HCT116 (cell line): ENCODE measurements around the gene TAS2R46. TPM values are rescaled to one million over a fixed set of nuclear protein-coding genes. Genes with fewer than 3 reads are reported as not detected.

Experiments used
- ATAC-seq: fragments of 200-7000 bp; cut with Tn5 transposase; 2 replicates; pipeline ENCODE4 v1.9.1; 2020; ENCODE audit warnings: mild to moderate bottlenecking, moderate library complexity
- BruUV-seq: library from RNA; stranded (reverse); fragments of 400-500 nt; replicated peaks from 2 replicates; lab custom pipeline; 2021; lab: Mats Ljungman, UMichigan
- CTCF ChIA-PET: fragments of 300-600 bp; sonication (Branson Sonifier 250); formaldehyde crosslinking; loops from one replicate; lab custom pipeline; 2021; ENCODE audit warnings: antibody characterized with exemption; lab: Charles Lee
- POLR2A ChIA-PET: fragments of 300-600, 350-600 bp; sonication (Branson Sonifier 250); formaldehyde crosslinking; loops from one replicate; lab custom pipeline; 2021; ENCODE audit warnings: antibody characterized with exemption; lab: Charles Lee
- RAD21 ChIA-PET, 2 experiments: fragments of 300-600 bp; sonication (Branson Sonifier 250); formaldehyde crosslinking; loops; one replicate each; lab custom pipeline; 2023; ENCODE audit warnings: low total read pairs in 2 of 2; ENCODE audit not compliant: uncharacterized antibody in 2 of 2, unreplicated experiment in 2 of 2, low non-redundant PET in 1 of 2; lab: Charles Lee
- DNase-seq: peaks from one replicate; pipeline ENCODE4 v3.0.0-alpha.2; 2010; ENCODE audit warnings: low read depth, low spot score
- H2AFZ ChIP-seq: fragments of 200-600 bp; shearing (Covaris generic), sonication (generic); 2 replicates; pipeline ENCODE4 v1.6.1; 2017; ENCODE audit warnings: low read depth, mixed run types, mixed read lengths, antibody characterized with exemption, low read length; ENCODE audit not compliant: poor library complexity, severe bottlenecking
- H3K27ac ChIP-seq: 2 replicates; pipeline ENCODE4 v1.5.1; 2012; ENCODE audit warnings: low read depth, low read length
- H3K27me3 ChIP-seq: fragments of 200-600 bp; sonication (generic); 2 replicates; pipeline ENCODE4 v1.6.1; 2016; ENCODE audit warnings: mixed run types, low read length, mixed read lengths; ENCODE audit not compliant: insufficient read depth
- H3K36me3 ChIP-seq, 2 experiments: fragments of 200-500 bp in 1 of 2; fragments of 200-600 bp in 1 of 2; sonication (Bioruptor generic) in 1 of 2; sonication (generic) in 1 of 2; 2 replicates each; pipeline versions ENCODE4 v1.5.1 to v1.6.1; 2014 to 2016; ENCODE audit warnings: low read length in 2 of 2, inconsistent platforms in 1 of 2, mixed read lengths in 1 of 2, mixed run types in 1 of 2; ENCODE audit not compliant: insufficient read depth in 2 of 2, control insufficient read depth in 1 of 2
- H3K4me1 ChIP-seq, 2 experiments: fragments of 200-600 bp in 1 of 2; sonication (generic) in 1 of 2; 2 replicates each; pipeline versions ENCODE4 v1.5.1 to v1.6.1; 2012 to 2017; ENCODE audit warnings: low read length in 2 of 2, inconsistent platforms in 1 of 2, mild to moderate bottlenecking in 1 of 2, mixed read lengths in 1 of 2, mixed run types in 1 of 2, moderate library complexity in 1 of 2; ENCODE audit not compliant: insufficient read depth in 2 of 2, control insufficient read depth in 1 of 2
- H3K4me2 ChIP-seq: fragments of 200-600 bp; sonication (generic); 2 replicates; pipeline ENCODE4 v1.6.1; 2017; ENCODE audit warnings: mixed run types, low read length, mixed read lengths
- H3K4me3 ChIP-seq, 2 experiments: fragments of 200-600 bp in 1 of 2; sonication (generic) in 1 of 2; replicated peaks in 1 of 2; 2 replicates each; pipeline ENCODE4 v1.5.1; 2011 to 2016; ENCODE audit warnings: low read length in 2 of 2, control low read depth in 1 of 2, low read depth in 1 of 2, mild to moderate bottlenecking in 1 of 2, mixed read lengths in 1 of 2, mixed run types in 1 of 2
- H3K79me2 ChIP-seq: fragments of 200-600 bp; sonication (generic); 2 replicates; pipeline ENCODE4 v1.6.1; 2017; ENCODE audit warnings: mild to moderate bottlenecking, mixed run types, low read length, moderate library complexity, mixed read lengths; ENCODE audit not compliant: insufficient read depth
- H3K9ac ChIP-seq: fragments of 200-600 bp; sonication (generic); 2 replicates; pipeline ENCODE4 v1.6.1; 2016; ENCODE audit warnings: low read length, mixed read lengths
- H3K9me2 ChIP-seq: fragments of 200-600 bp; sonication (generic), shearing (Covaris generic); 2 replicates; pipeline ENCODE4 v1.6.1; 2017; ENCODE audit warnings: mixed run types, mild to moderate bottlenecking, moderate library complexity; ENCODE audit not compliant: insufficient read depth
- H3K9me3 ChIP-seq, 2 experiments: fragments of 200-500 bp in 1 of 2; fragments of 200-600 bp in 1 of 2; sonication (Bioruptor generic) in 1 of 2; sonication (generic) in 1 of 2; 2 replicates each; pipeline ENCODE4 v1.6.1; 2014 to 2017; ENCODE audit warnings: low read length in 2 of 2, mixed read lengths in 2 of 2, inconsistent platforms in 1 of 2, low read depth in 1 of 2, mild to moderate bottlenecking in 1 of 2, mixed run types in 1 of 2, moderate library complexity in 1 of 2; ENCODE audit not compliant: control insufficient read depth in 1 of 2, insufficient read depth in 1 of 2
- H4K20me1 ChIP-seq: fragments of 200-600 bp; sonication (generic), shearing (Covaris generic); 2 replicates; pipeline ENCODE4 v1.6.1; 2017; ENCODE audit warnings: mixed run types, mild to moderate bottlenecking, moderate library complexity; ENCODE audit not compliant: insufficient read depth
- CEBPB ChIP-seq: IDR thresholded peaks from 2 replicates; pipeline ENCODE4 v1.6.1; 2012; ENCODE audit warnings: low read depth
- EGR1 ChIP-seq: IDR thresholded peaks from 2 replicates; pipeline ENCODE4 v1.6.1; 2012; ENCODE audit warnings: low read depth
- EZH2 ChIP-seq: fragments of 200-600 bp; sonication (generic); IDR thresholded peaks from 2 replicates; pipeline ENCODE4 v1.6.1; 2017; ENCODE audit warnings: antibody characterized with exemption, mixed run types
- EZH2phosphoT487 ChIP-seq: fragments of 200-600 bp; IDR thresholded peaks from 2 replicates; pipeline ENCODE4 v1.6.1; 2018; ENCODE audit warnings: antibody characterized with exemption, borderline replicate concordance
- FOSL1 ChIP-seq: IDR thresholded peaks from 2 replicates; pipeline ENCODE4 v1.6.1; 2012; ENCODE audit warnings: low read depth
- JUND ChIP-seq: IDR thresholded peaks from 2 replicates; pipeline ENCODE4 v1.6.1; 2012
- POLR2A ChIP-seq: IDR thresholded peaks from 2 replicates; pipeline ENCODE4 v1.7.0; 2011; ENCODE audit warnings: borderline replicate concordance; ENCODE audit not compliant: insufficient read depth, insufficient read length; ENCODE audit errors: extremely low read depth
- POLR2AphosphoS5 ChIP-seq: IDR thresholded peaks from 2 replicates; pipeline ENCODE4 v1.6.1; 2011; ENCODE audit warnings: mild to moderate bottlenecking, low read depth, low read length, moderate library complexity
- RAD21 ChIP-seq: IDR thresholded peaks from 2 replicates; pipeline ENCODE4 v1.6.1; 2012; ENCODE audit warnings: low read depth, mild to moderate bottlenecking
- SIN3A ChIP-seq: IDR thresholded peaks from 2 replicates; pipeline ENCODE4 v1.6.1; 2012; ENCODE audit warnings: low read depth
- SP1 ChIP-seq: IDR thresholded peaks from 2 replicates; pipeline ENCODE4 v1.6.1; 2012; ENCODE audit warnings: low read depth
- SRF ChIP-seq: IDR thresholded peaks from 2 replicates; pipeline ENCODE4 v1.6.1; 2012; ENCODE audit warnings: low read depth
- TCF7L2 ChIP-seq: IDR thresholded peaks from 2 replicates; pipeline ENCODE4 v1.7.0; 2011; ENCODE audit warnings: borderline replicate concordance, inconsistent platforms; ENCODE audit not compliant: insufficient read depth, insufficient read length; ENCODE audit errors: extremely low read depth
- ZFX ChIP-seq: fragments of 450-650 bp; IDR thresholded peaks from 2 replicates; pipeline ENCODE4 v1.6.1; 2017
- ZNF274 ChIP-seq: fragments of 200-500 bp; sonication (Bioruptor generic); IDR thresholded peaks from 2 replicates; pipeline ENCODE4 v1.6.1; 2014; ENCODE audit warnings: mild to moderate bottlenecking, low read depth, low read length, inconsistent platforms
- intact Hi-C: fragments of 100-400 bp; cut with micrococcal nuclease; formaldehyde crosslinking; loops from 2 replicates; pipeline ENCODE4 v1.10.0; 2022
- total RNA-seq: library from RNA; stranded (reverse); gene quantifications from one replicate; pipeline ENCODE4 v1.2.1, GENCODE V29; 2021; ENCODE audit not compliant: unreplicated experiment
- TF ChIP-seq, protein P1 (sequence below): IDR thresholded peaks from 2 replicates; pipeline ENCODE4 v1.6.1; 2012; ENCODE audit warnings: low read depth
- TF ChIP-seq, protein P2 (sequence below): IDR thresholded peaks from 2 replicates; pipeline ENCODE4 v1.6.1; 2012
- TF ChIP-seq, protein P3 (sequence below): IDR thresholded peaks from 2 replicates; pipeline ENCODE4 v1.6.1; 2011; ENCODE audit warnings: mild to moderate bottlenecking, low read length, moderate library complexity; ENCODE audit not compliant: insufficient replicate concordance; ENCODE audit errors: extremely low read depth
- TF ChIP-seq, protein P4 (sequence below), 3 experiments: fragments of 200-600 bp in 1 of 3; sonication (generic) in 1 of 3; IDR thresholded peaks in 2 of 3; conservative IDR thresholded peaks in 1 of 3; 2 replicates each; pipeline ENCODE4 v1.5.1; 2012 to 2017; ENCODE audit warnings: low read depth in 2 of 3, low read length in 2 of 3, antibody characterized with exemption in 1 of 3, borderline replicate concordance in 1 of 3, control low read depth in 1 of 3, mild to moderate bottlenecking in 1 of 3, mixed read lengths in 1 of 3, mixed run types in 1 of 3, moderate library complexity in 1 of 3; ENCODE audit not compliant: insufficient read depth in 1 of 3
- TF ChIP-seq, protein P5 (sequence below): IDR thresholded peaks from 2 replicates; pipeline ENCODE4 v1.6.1; 2012

Gene TAS2R46
- total RNA-seq, 1 experiment from 2014 or later: 0.42 TPM

DNA sequence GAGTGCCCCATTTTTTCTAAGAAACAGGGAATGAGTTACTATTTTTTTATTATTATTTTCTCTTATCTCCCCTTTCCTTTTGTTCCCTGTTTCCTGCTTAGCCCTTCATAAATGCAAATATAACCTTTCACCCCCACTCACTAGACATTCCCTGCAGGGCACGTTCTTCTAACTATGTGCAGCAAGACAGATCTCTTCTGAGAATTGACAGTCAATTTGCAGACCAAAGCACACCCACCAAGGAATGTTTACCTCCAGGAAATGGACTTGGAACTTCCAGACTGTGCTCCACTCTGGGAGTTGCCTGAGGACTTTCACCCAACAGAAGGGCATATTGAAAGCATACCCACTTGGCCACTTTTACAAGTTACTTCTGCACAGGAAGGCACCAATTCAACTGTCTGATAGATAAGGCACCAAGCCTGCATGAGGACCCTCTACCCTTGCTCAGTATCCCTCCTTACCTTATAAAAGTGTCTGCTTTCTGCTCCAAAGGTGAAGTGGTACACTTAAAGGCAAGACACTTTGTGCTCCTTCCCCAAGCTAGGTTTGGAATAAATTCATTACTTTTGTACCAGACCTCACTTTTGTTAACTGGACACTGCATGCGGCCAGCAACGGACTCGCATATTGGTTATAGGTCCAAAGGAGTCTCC is 46.2 kb downstream of the TAS2R46 start:
- Histone ChIP-seq H3K27me3 (no peaks in the 10 kb centered on the region), H3K4me1 (no peaks in the 10 kb centered on the region), H3K27ac (no peak overlapping the region), H3K9me2 (no peaks in the 10 kb centered on the region), H3K9me3 (no peaks in the 10 kb centered on the region), H2AFZ (no peak overlapping the region), H3K9ac (no peak overlapping the region), H4K20me1 (no peaks in the 10 kb centered on the region), H3K4me3 (no peak overlapping the region), H3K36me3 (no peaks in the 10 kb centered on the region), H3K4me2 (no peak overlapping the region), H3K79me2 (0 out of 2 replicates have a peak, but pooled peaks cover 4% of the 10 kb centered on the region)
- DNase-seq: no peak
- intact Hi-C loops: no loop called here
- ChIA-PET RAD21 (no interaction called here), CTCF (no interaction called here), POLR2A (no interaction called here)
- BruUV-seq: no TSS peak
- ATAC-seq: no peak
- no peak for TF ChIP-seq POLR2AphosphoS5
- TF ChIP-seq SRF: no peak
- TF ChIP-seq ZFX: no peak
- no peak for TF ChIP-seq TCF7L2
- no peak for TF ChIP-seq FOSL1
- no peak for TF ChIP-seq CEBPB
- no peak for TF ChIP-seq EZH2
- TF ChIP-seq EGR1: no peak
- TF ChIP-seq, protein P1, sequence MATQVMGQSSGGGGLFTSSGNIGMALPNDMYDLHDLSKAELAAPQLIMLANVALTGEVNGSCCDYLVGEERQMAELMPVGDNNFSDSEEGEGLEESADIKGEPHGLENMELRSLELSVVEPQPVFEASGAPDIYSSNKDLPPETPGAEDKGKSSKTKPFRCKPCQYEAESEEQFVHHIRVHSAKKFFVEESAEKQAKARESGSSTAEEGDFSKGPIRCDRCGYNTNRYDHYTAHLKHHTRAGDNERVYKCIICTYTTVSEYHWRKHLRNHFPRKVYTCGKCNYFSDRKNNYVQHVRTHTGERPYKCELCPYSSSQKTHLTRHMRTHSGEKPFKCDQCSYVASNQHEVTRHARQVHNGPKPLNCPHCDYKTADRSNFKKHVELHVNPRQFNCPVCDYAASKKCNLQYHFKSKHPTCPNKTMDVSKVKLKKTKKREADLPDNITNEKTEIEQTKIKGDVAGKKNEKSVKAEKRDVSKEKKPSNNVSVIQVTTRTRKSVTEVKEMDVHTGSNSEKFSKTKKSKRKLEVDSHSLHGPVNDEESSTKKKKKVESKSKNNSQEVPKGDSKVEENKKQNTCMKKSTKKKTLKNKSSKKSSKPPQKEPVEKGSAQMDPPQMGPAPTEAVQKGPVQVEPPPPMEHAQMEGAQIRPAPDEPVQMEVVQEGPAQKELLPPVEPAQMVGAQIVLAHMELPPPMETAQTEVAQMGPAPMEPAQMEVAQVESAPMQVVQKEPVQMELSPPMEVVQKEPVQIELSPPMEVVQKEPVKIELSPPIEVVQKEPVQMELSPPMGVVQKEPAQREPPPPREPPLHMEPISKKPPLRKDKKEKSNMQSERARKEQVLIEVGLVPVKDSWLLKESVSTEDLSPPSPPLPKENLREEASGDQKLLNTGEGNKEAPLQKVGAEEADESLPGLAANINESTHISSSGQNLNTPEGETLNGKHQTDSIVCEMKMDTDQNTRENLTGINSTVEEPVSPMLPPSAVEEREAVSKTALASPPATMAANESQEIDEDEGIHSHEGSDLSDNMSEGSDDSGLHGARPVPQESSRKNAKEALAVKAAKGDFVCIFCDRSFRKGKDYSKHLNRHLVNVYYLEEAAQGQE: no peak
- TF ChIP-seq POLR2A: no peak
- TF ChIP-seq RAD21: no peak
- no peak for TF ChIP-seq ZNF274
- no peak for TF ChIP-seq JUND
- TF ChIP-seq, protein P2, sequence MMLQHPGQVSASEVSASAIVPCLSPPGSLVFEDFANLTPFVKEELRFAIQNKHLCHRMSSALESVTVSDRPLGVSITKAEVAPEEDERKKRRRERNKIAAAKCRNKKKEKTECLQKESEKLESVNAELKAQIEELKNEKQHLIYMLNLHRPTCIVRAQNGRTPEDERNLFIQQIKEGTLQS: no peak
- no peak for TF ChIP-seq EZH2phosphoT487
- TF ChIP-seq, protein P3, sequence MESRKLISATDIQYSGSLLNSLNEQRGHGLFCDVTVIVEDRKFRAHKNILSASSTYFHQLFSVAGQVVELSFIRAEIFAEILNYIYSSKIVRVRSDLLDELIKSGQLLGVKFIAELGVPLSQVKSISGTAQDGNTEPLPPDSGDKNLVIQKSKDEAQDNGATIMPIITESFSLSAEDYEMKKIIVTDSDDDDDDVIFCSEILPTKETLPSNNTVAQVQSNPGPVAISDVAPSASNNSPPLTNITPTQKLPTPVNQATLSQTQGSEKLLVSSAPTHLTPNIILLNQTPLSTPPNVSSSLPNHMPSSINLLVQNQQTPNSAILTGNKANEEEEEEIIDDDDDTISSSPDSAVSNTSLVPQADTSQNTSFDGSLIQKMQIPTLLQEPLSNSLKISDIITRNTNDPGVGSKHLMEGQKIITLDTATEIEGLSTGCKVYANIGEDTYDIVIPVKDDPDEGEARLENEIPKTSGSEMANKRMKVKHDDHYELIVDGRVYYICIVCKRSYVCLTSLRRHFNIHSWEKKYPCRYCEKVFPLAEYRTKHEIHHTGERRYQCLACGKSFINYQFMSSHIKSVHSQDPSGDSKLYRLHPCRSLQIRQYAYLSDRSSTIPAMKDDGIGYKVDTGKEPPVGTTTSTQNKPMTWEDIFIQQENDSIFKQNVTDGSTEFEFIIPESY: no peak
- TF ChIP-seq, protein P4, sequence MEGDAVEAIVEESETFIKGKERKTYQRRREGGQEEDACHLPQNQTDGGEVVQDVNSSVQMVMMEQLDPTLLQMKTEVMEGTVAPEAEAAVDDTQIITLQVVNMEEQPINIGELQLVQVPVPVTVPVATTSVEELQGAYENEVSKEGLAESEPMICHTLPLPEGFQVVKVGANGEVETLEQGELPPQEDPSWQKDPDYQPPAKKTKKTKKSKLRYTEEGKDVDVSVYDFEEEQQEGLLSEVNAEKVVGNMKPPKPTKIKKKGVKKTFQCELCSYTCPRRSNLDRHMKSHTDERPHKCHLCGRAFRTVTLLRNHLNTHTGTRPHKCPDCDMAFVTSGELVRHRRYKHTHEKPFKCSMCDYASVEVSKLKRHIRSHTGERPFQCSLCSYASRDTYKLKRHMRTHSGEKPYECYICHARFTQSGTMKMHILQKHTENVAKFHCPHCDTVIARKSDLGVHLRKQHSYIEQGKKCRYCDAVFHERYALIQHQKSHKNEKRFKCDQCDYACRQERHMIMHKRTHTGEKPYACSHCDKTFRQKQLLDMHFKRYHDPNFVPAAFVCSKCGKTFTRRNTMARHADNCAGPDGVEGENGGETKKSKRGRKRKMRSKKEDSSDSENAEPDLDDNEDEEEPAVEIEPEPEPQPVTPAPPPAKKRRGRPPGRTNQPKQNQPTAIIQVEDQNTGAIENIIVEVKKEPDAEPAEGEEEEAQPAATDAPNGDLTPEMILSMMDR (IDR thresholded peaks at IDR 0.05 in 2 of 3, conservative IDR thresholded peaks at IDR 0.05 in 1 of 3; ENCODE audit: borderline replicate concordance in 1 of 3, insufficient read depth in 1 of 3, low read depth in 2 of 3, low read length in 2 of 3): no peak
- no peak for TF ChIP-seq SP1
- no peak for TF ChIP-seq SIN3A
- TF ChIP-seq, protein P5, sequence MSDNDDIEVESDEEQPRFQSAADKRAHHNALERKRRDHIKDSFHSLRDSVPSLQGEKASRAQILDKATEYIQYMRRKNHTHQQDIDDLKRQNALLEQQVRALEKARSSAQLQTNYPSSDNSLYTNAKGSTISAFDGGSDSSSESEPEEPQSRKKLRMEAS: no peak
